Measurements from ENCODE around the gene KCNQ2.

DNA sequence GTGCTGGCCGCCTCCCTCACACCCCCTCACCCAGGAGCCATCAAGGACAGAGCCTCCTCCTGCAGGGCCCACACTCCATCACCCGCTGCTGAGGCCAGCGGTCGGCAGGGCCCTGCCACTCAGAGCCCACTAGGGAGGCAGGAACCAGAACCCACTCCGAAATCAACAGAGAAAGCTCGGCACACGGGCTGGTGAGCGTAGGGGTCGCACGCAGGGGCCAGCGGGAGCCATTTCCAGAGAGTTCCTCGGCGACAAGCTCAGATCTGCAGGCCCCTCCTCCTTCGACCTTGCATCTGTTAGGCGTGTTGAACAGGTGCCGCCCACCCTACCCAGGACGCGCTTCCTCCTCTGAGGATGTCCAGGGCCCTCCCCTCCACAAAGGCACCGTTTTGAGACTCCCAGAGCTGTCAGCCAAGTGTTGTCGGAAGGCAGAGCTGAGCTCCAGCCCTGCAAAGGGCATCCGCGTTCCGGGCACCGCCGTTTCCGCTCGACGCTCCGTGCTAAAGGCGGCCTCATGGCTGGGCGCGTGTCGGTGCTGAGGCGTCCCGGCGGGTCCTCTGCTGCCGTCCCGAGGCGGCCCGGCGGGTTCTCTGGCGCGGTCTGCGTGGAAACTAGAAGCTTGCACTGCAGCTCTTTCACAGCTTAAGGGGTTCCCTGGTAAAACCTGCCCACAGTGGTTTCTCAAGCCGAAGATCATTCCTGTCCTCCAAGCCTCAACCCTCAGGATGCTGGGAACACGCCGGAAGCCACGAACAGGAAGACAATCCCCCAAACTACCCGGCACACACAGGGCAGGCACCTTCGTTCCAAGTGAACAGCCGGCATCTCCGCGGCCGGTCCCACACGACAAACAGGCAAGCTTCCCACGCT, 6.8 kb downstream of the KCNQ2 start:
- no peak for TF ChIP-seq POLR2AphosphoS5 (IDR thresholded peaks at IDR 0.05; ENCODE audit: borderline replicate concordance, low read depth, low read length)
- TF ChIP-seq EZH2 (IDR thresholded peaks at IDR 0.05): no peak
